RPMI7951 (cell line): ENCODE results near the gene ATN1. TPM values are rescaled to one million over a fixed set of nuclear protein-coding genes. Genes with fewer than 3 reads are reported as not detected.

Source experiments
- DNase-seq: peaks from one replicate; pipeline ENCODE4 v3.0.0-alpha.2; 2012; ENCODE audit warnings: low read depth
- total RNA-seq: library from RNA; depleted of rRNA; stranded (reverse); fragments of >200 nt; shearing (Covaris generic); gene quantifications from 2 replicates; pipeline ENCODE4 v1.2.3, GENCODE V29; 2014

Gene ATN1
- total RNA-seq, 1 experiment from 2014 or later: 6.1 TPM

- peak; percentile 91 for DNase-seq
Measured at GRCh38 chr12:6944381-6945186, 16.8 kb downstream of the ATN1 start.

GRCh38 chr12:6945613-6946012 lies 17.9 kb downstream of the ATN1 start:
- no peak for DNase-seq

- DNase-seq: no peak
Measured at GRCh38 chr12:6946033-6946919, 18.5 kb downstream of the ATN1 start.

- DNase-seq: no peak
Measured at GRCh38 chr12:6946920-6947374, 19.2 kb downstream of the ATN1 start.

- no peak for DNase-seq
Measured at GRCh38 chr12:6947615-6948014, 19.9 kb downstream of the ATN1 start.

- DNase-seq: no peak
Measured at GRCh38 chr12:6948873-6949594, 21.3 kb downstream of the ATN1 start.

GRCh38 chr12:6950401-6950801 lies 22.6 kb downstream of the ATN1 start:
- DNase-seq: no peak

GRCh38 chr12:6950811-6951540 lies 23.2 kb downstream of the ATN1 start, which contains the start of gene PTPN6:
Gene PTPN6 (plus strand): TSS chr12:6951356. CDS start chr12:6951513, 157 bp downstream.
- no peak for DNase-seq

GRCh38 chr12:6951551-6952120 lies 23.9 kb downstream of the ATN1 start:
- no peak for DNase-seq

GRCh38 chr12:6952121-6952862 lies 24.5 kb downstream of the ATN1 start:
- no peak for DNase-seq

GRCh38 chr12:6952863-6953441 lies 25.2 kb downstream of the ATN1 start:
- DNase-seq: no peak

- DNase-seq: peak; percentile 57
Measured at GRCh38 chr12:6953442-6954315, 25.9 kb downstream of the ATN1 start.

GRCh38 chr12:6954316-6955107 lies 26.8 kb downstream of the ATN1 start:
- DNase-seq: no peak

- DNase-seq: no peak
Measured at GRCh38 chr12:6955108-6956020, 27.6 kb downstream of the ATN1 start.

- DNase-seq: no peak
Measured at GRCh38 chr12:6956021-6956727, 28.4 kb downstream of the ATN1 start.

GRCh38 chr12:6957151-6957701 lies 29.5 kb downstream of the ATN1 start:
- no peak for DNase-seq
